Gastroesophageal sphincter (tissue), 4 donors: ENCODE data around the gene NTF4. TPM values are rescaled to one million over a fixed set of nuclear protein-coding genes. Genes with fewer than 3 reads are reported as not detected.

Experiments
- ATAC-seq: fragments of 150-250 bp; one replicate; pipeline ENCODE4 v1.9.1; 2016; ENCODE audit warnings: mild to moderate bottlenecking, moderate library complexity
- H3K27ac ChIP-seq, 4 donors: fragments of 200-600 bp; sonication (generic) in 3 of 4; 1 replicate in 3 of 4; 2 replicates in 1 of 4; pipeline ENCODE4 v1.5.1; 2016 to 2019
- H3K27me3 ChIP-seq: fragments of 200-600 bp; sonication (generic); one replicate; pipeline ENCODE4 v1.5.1; 2019
- H3K36me3 ChIP-seq, 2 donors: fragments of 200-600 bp; sonication (generic); one replicate each; pipeline ENCODE4 v1.5.1; 2019; ENCODE audit warnings: control low read depth in 1 of 2
- H3K4me1 ChIP-seq, 3 donors: fragments of 200-600 bp; sonication (generic); 1 replicate in 2 of 3; 2 replicates in 1 of 3; pipeline ENCODE4 v1.5.1; 2016 to 2019; ENCODE audit warnings: control low read depth in 2 of 3
- H3K4me3 ChIP-seq, 2 donors: fragments of 200-600 bp; sonication (generic); one replicate each; pipeline ENCODE4 v1.5.1; 2019; ENCODE audit warnings: mild to moderate bottlenecking in 1 of 2, moderate library complexity in 1 of 2
- H3K9me3 ChIP-seq, 3 donors: fragments of 200-600 bp; sonication (generic); one replicate each; pipeline ENCODE4 v1.5.1; 2017 to 2019; ENCODE audit warnings: control low read depth in 2 of 3
- CTCF ChIP-seq, 4 experiments: fragments of 200-600 bp in 2 of 4; fragments of 450-650 bp in 2 of 4; sonication (generic) in 1 of 4; IDR thresholded peaks; one replicate each; pipeline ENCODE4 v1.5.1; 2017 to 2019; ENCODE audit warnings: antibody characterized with exemption in 4 of 4, mild to moderate bottlenecking in 2 of 4, moderate library complexity in 2 of 4
- EP300 ChIP-seq: sonication (generic); formaldehyde crosslinking; IDR thresholded peaks from one replicate; pipeline ENCODE4 v1.6.1; 2017; ENCODE audit warnings: antibody characterized with exemption, mild to moderate bottlenecking
- POLR2A ChIP-seq, 2 donors: fragments of 450-650 bp; IDR thresholded peaks; one replicate each; pipeline ENCODE4 v1.6.1; 2017; ENCODE audit warnings: antibody characterized with exemption in 2 of 2, mild to moderate bottlenecking in 2 of 2, moderate library complexity in 1 of 2
- POLR2AphosphoS5 ChIP-seq: sonication (generic); formaldehyde crosslinking; IDR thresholded peaks from one replicate; pipeline ENCODE4 v1.6.1; 2017; ENCODE audit warnings: antibody characterized with exemption
- WGBS, 2 donors: methylation state at CpG; one replicate each; pipeline ENCODE4 v1.1.5; 2018; ENCODE audit warnings: low coverage in 1 of 2; 5-methylcytosine and 5-hydroxymethylcytosine counted together
- total RNA-seq, 4 donors: library from RNA; depleted of rRNA; stranded (reverse); fragments of >200 nt; gene quantifications; one replicate each; pipeline ENCODE4 v1.1.0, GENCODE V29; 2016

NTF4 gene, protein sequence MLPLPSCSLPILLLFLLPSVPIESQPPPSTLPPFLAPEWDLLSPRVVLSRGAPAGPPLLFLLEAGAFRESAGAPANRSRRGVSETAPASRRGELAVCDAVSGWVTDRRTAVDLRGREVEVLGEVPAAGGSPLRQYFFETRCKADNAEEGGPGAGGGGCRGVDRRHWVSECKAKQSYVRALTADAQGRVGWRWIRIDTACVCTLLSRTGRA
- total RNA-seq = under 1 TPM in 1 of 4 donors, not detected in 3; 0.37 TPM

DNA sequence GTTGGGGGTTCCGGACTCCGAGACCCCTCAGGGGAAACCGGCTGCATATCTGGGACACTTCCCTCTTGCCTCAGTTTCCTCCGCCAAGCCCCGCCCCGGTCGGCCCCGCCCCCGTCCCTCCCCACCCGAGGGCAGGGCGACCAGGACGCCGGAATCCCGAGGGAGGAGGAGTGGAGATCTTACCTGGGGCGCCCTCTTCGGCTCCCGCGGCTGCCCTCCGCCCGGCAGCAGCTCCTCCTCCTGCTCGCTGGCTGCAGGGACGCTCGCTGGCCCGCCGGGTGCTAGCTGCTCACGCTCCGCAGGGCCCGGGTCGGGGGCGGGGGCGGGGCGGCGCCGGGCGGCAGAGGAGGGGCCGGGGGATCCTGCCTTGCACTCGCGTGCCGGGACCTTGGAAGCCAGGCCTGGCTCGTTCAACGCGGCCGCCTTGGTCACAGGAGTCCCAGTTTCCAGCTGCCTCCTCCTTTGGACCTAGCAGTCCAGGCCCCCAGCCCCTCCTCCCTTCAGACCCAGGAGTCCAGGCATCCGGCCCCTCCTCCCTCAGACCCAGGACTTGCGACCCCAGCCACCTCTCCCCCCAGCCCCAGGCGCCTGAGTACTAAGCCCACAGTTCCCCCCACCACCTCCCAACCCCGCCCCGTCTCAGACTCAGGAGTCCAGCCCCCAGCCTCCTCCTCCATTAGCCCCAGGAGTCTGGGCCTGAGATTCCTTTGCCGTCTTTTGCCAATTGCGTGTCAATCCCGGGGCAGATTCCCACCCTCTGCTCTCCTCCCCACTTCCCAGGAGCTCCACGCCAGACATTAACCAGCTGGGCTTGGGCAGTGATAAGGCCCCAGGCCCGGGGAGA, at the start of gene NTF4:
TSS of gene NTF4 (minus strand) at position 51 of the 844 bp plus-strand sequence. CDS start 2,821 bp downstream, outside the sequence.
- peaks cover 90% of the 10 kb centered on the region for H3K27me3 ChIP-seq

DNA sequence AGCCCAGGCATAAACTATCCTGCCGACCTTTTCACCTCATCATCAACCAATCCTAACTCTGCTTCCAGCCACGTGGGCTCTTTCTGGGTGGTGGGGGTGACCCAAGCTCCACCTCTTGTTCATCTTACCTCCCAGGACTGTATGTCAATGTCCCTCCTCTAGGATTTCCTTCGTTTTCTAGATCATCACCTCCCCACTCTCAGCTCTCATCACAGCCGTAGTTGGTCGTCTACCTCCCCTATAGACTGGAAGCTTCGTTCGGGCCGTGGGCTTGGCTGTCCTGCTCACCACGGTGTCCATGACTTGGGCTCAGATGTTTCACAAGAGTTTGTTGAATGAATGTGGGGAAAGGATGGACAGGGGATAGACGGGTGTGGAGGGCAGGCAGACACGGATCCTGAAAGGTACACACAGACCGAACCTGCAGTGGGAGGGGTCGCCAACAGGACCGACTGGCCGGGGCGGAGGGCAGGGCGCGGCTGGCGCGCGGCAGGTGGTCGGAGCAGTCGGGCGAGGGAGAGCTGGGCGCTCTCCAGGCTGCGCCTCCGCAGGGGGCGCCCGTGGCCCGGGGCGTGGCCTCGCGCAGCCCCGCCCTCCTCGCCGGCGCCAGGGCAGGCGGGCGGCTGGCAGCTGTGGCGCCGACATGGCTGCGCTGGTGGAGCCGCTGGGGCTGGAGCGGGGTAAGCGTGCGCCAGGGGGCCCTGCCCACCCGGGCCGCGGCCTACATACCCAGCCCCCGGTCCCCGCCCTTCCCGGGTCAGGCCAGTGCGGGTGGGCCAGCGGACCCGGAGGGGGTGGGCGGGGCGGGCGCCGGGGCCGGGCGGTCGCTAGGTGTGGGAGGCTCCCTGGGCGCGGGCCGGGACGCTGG, 49.4 kb upstream of the NTF4 start, which contains the start of gene LIN7B:
TSS of gene LIN7B (plus strand) at position 609 of the 868 bp plus-strand sequence. CDS start at position 644, 35 bp downstream.
- H3K4me3 ChIP-seq = peak within 1 kb of the TSS; percentile 54 to 94
- no peaks in the 10 kb centered on the region for H3K27me3 ChIP-seq
- peaks cover 0 to 62% (median 11%) of the 10 kb centered on the region in 3 donors for H3K4me1 ChIP-seq
- H3K27ac ChIP-seq = peak within 1 kb of the TSS; percentile 35 to 90 (median 88)
- ATAC-seq = peak; percentile 77
- H3K9me3 ChIP-seq = no peaks in the 10 kb centered on the region
- no peak for TF ChIP-seq POLR2A (IDR thresholded peaks at IDR 0.05)
- no peak for TF ChIP-seq EP300
- peak in 3 of 4 experiments; percentile 66 to 70 (median 66) for TF ChIP-seq CTCF (IDR thresholded peaks at IDR 0.05)
- WGBS, 2 donors = 0 to 1% methylated on average over 3 to 6 of the region's 66 CpGs
- H3K36me3 ChIP-seq = peaks cover 0 to 4% of the 10 kb centered on the region in 2 donors

More for the DNA sequence above, at the start of gene NTF4:
- no peak for ATAC-seq
- Histone ChIP-seq H3K36me3 (no peaks in the 10 kb centered on the region), H3K4me1 (peaks cover 0 to 11% (median 6%) of the 10 kb centered on the region in 3 donors), H3K27ac (no peak within 1 kb of the TSS), H3K4me3 (peak within 1 kb of the TSS in 1 of 2 donors; percentile 22), H3K9me3 (no peaks in the 10 kb centered on the region)
- WGBS, 2 donors = 18 to 20% methylated on average over 1 to 4 of the region's 53 CpGs
- no peak for TF ChIP-seq CTCF (IDR thresholded peaks at IDR 0.05)
- TF ChIP-seq POLR2A (IDR thresholded peaks at IDR 0.05) = no peak
- no peak for TF ChIP-seq POLR2AphosphoS5
- no peak for TF ChIP-seq EP300

DNA sequence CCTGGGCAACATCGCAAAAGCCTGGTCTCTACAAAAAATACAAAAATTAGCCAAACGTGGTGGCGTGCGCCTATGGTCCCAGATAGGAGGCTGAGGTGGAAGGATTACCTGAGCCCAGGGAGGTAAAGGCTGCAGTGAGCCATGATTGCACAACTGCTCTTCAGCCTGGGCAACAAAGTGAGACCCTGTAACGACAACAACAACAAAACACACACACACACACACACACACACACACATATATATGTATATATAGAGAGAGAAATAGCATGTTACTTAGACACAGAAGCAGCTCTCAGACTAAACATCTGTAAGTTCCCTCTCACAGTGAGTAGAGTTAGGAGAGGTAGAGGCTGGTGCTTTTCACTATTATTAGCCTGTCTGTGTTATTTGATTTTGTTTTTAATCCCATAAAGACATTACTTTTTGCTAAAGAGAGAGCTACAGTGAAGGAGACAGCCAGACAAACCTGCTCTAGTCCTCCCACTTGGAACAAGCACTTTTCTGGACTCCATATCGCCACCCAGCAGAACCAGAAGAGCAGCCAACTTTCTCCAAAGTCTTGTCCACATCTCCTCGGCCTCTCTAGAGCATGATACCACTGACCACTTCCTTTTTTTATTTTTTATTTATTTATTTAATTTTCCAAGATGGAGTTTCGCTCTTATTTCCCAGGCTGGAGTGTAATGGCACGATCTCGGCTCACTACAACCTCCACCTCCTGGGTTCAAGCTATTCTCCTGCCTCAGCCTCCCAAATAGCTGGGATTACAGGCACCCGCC, 46.8 kb upstream of the NTF4 start:
- ATAC-seq = no peak
- H3K36me3 ChIP-seq = peaks cover 0 to 30% of the 10 kb centered on the region in 2 donors
- H3K27me3 ChIP-seq = no peaks in the 10 kb centered on the region
- H3K27ac ChIP-seq = peak overlapping the region in 1 of 4 donors; percentile 15
- peaks cover 0 to 44% (median 3%) of the 10 kb centered on the region in 3 donors for H3K4me1 ChIP-seq
- 74 to 75% methylated on average over 7 to 8 of the region's 11 CpGs for WGBS, 2 donors
- TF ChIP-seq POLR2AphosphoS5 = no peak
- no peak for TF ChIP-seq EP300
- TF ChIP-seq CTCF (IDR thresholded peaks at IDR 0.05) = no peak
- no peak for TF ChIP-seq POLR2A (IDR thresholded peaks at IDR 0.05)
- H3K9me3 ChIP-seq = no peaks in the 10 kb centered on the region
- H3K4me3 ChIP-seq = no peak overlapping the region

GRCh38 chr19:49110567-49110966, 45.9 kb upstream of the NTF4 start:
- Histone ChIP-seq H3K4me1 (peaks cover 0 to 44% (median 3%) of the 10 kb centered on the region in 3 donors), H3K27ac (peak overlapping the region in 1 of 4 donors; percentile 15), H3K27me3 (no peaks in the 10 kb centered on the region), H3K36me3 (peaks cover 0 to 38% of the 10 kb centered on the region in 2 donors), H3K9me3 (no peaks in the 10 kb centered on the region), H3K4me3 (no peak overlapping the region)
- WGBS, 2 donors = 6 to 24% methylated on average over 3 of the region's 3 CpGs
- no peak for ATAC-seq
- TF ChIP-seq EP300 (no peak), CTCF (IDR thresholded peaks at IDR 0.05) (no peak), POLR2A (IDR thresholded peaks at IDR 0.05) (no peak), POLR2AphosphoS5 (no peak)
